Neural progenitor cell (in vitro differentiated cells): ENCODE results near the gene GOLGB1. TPM values are rescaled to one million over a fixed set of nuclear protein-coding genes. Genes with fewer than 3 reads are reported as not detected.

Source experiments
- DNase-seq: peaks from one replicate; pipeline ENCODE4 v3.0.0-alpha.2; 2016; ENCODE audit warnings: low spot score
- H2AFZ ChIP-seq: fragments of 200-600 bp; sonication (generic); replicated peaks from 2 replicates; pipeline ENCODE4 v1.6.1; 2016; ENCODE audit warnings: antibody characterized with exemption
- H3F3A ChIP-seq: fragments of 200-600 bp; sonication (generic); 2 replicates; pipeline ENCODE4 v1.6.1; 2016; ENCODE audit warnings: antibody characterized with exemption, low read depth
- H3K27ac ChIP-seq: fragments of 200-600 bp; sonication (generic); 2 replicates; pipeline ENCODE4 v1.5.1; 2016; ENCODE audit warnings: mild to moderate bottlenecking
- H3K27me3 ChIP-seq: fragments of 200-600 bp; sonication (generic); 2 replicates; pipeline ENCODE4 v1.6.1; 2016; ENCODE audit warnings: mild to moderate bottlenecking, moderate library complexity
- H3K36me3 ChIP-seq: fragments of 200-600 bp; sonication (generic); 2 replicates; pipeline ENCODE4 v1.5.1; 2016
- H3K4me1 ChIP-seq: fragments of 200-600 bp; sonication (generic); 2 replicates; pipeline ENCODE4 v1.6.1; 2016; ENCODE audit warnings: mixed run types
- H3K4me2 ChIP-seq: fragments of 200-600 bp; sonication (generic); 2 replicates; pipeline ENCODE4 v1.6.1; 2016
- H3K4me3 ChIP-seq: fragments of 200-600 bp; sonication (generic); 2 replicates; pipeline ENCODE4 v1.5.1; 2016
- H3K79me2 ChIP-seq: fragments of 200-600 bp; sonication (generic); 2 replicates; pipeline ENCODE4 v1.6.1; 2016; ENCODE audit warnings: low read depth
- H3K9ac ChIP-seq: fragments of 200-600 bp; sonication (generic); 2 replicates; pipeline ENCODE4 v1.6.1; 2016
- H3K9me3 ChIP-seq: fragments of 200-600 bp; sonication (generic); 2 replicates; pipeline ENCODE4 v1.5.1; 2016; ENCODE audit warnings: low read depth
- H4K20me1 ChIP-seq: fragments of 200-600 bp; sonication (generic); 2 replicates; pipeline ENCODE4 v1.6.1; 2016; ENCODE audit warnings: low read depth
- H3K27ac Mint-ChIP-seq: 3 replicates; pipeline ENCODE4 v1.8.0; 2021; ENCODE audit warnings: mixed read lengths
- H3K27me3 Mint-ChIP-seq: 2 replicates; pipeline ENCODE4 v1.8.0; 2022; ENCODE audit warnings: low read depth, mild to moderate bottlenecking, inconsistent platforms, moderate library complexity, mixed read lengths; ENCODE audit not compliant: insufficient read depth
- H3K36me3 Mint-ChIP-seq: 3 replicates; pipeline ENCODE4 v1.8.0; 2021; ENCODE audit warnings: mixed read lengths
- H3K4me1 Mint-ChIP-seq: 3 replicates; pipeline ENCODE4 v1.8.0; 2021; ENCODE audit warnings: mixed read lengths
- H3K4me3 Mint-ChIP-seq: 3 replicates; pipeline ENCODE4 v1.8.0; 2021; ENCODE audit warnings: mild to moderate bottlenecking, moderate library complexity, mixed read lengths
- H3K9me3 Mint-ChIP-seq: 3 replicates; pipeline ENCODE4 v1.8.0; 2020; ENCODE audit warnings: mixed read lengths
- CTCF ChIP-seq: fragments of 200-600 bp; sonication (generic); IDR thresholded peaks from 2 replicates; pipeline ENCODE4 v1.5.1; 2017; ENCODE audit warnings: antibody characterized with exemption, mild to moderate bottlenecking
- EZH2 ChIP-seq: fragments of 200-600 bp; sonication (generic); IDR thresholded peaks from 2 replicates; pipeline ENCODE4 v1.6.1; 2017; ENCODE audit warnings: antibody characterized with exemption, mild to moderate bottlenecking, moderate library complexity
- EZH2phosphoT487 ChIP-seq: fragments of 200-600 bp; sonication (generic); IDR thresholded peaks from 2 replicates; pipeline ENCODE4 v1.6.1; 2017; ENCODE audit warnings: antibody characterized with exemption
- total RNA-seq: library from RNA; depleted of rRNA; stranded (reverse); fragments of >200 nt; gene quantifications from 2 replicates; pipeline ENCODE4 v1.2.3, GENCODE V29; 2015; ENCODE audit warnings: low replicate concordance

The GOLGB1 gene
- total RNA-seq, 1 donor from 2014 or later, result 52.5 TPM

GRCh38 chr3:121670676-121671075 is 78.9 kb downstream of the GOLGB1 start:
- H3K36me3 Mint-ChIP-seq, result peaks cover 28% of the 10 kb centered on the region
- Histone ChIP-seq H3K36me3 (no peaks in the 10 kb centered on the region), H3K4me1 (no peaks in the 10 kb centered on the region), H3F3A (no peaks in the 10 kb centered on the region), H3K4me2 (no peak overlapping the region), H3K9ac (no peak overlapping the region), H3K9me3 (no peaks in the 10 kb centered on the region), H2AFZ (no peak overlapping the region), H3K27me3 (no peaks in the 10 kb centered on the region), H3K4me3 (no peak overlapping the region), H4K20me1 (no peaks in the 10 kb centered on the region), H3K27ac (no peak overlapping the region), H3K79me2 (no peaks in the 10 kb centered on the region)
- H3K27ac Mint-ChIP-seq, result no peak overlapping the region
- no peaks in the 10 kb centered on the region for H3K27me3 Mint-ChIP-seq
- H3K9me3 Mint-ChIP-seq, result no peaks in the 10 kb centered on the region
- TF ChIP-seq EZH2phosphoT487 (no peak), EZH2 (no peak), CTCF (no peak)
- no peak overlapping the region for H3K4me3 Mint-ChIP-seq
- DNase-seq, result no peak
- H3K4me1 Mint-ChIP-seq, result peaks cover 3% of the 10 kb centered on the region

- Mint-ChIP-seq H3K27me3 (peaks cover 3% of the 10 kb centered on the region), H3K4me1 (peaks cover 5% of the 10 kb centered on the region), H3K27ac (no peak overlapping the region), H3K36me3 (peaks cover 36% of the 10 kb centered on the region), H3K9me3 (no peaks in the 10 kb centered on the region), H3K4me3 (no peak overlapping the region)
- H3K9ac ChIP-seq, result no peak overlapping the region
- no peak for TF ChIP-seq EZH2
- no peak for TF ChIP-seq EZH2phosphoT487
- no peak for TF ChIP-seq CTCF
- DNase-seq, result no peak
- H4K20me1 ChIP-seq, result no peaks in the 10 kb centered on the region
- no peak overlapping the region for H3K4me3 ChIP-seq
- H3F3A ChIP-seq, result no peaks in the 10 kb centered on the region
- H2AFZ ChIP-seq, result no peak overlapping the region
- no peak overlapping the region for H3K4me2 ChIP-seq
- H3K4me1 ChIP-seq, result no peaks in the 10 kb centered on the region
- H3K27ac ChIP-seq, result no peak overlapping the region
- no peaks in the 10 kb centered on the region for H3K27me3 ChIP-seq
- no peaks in the 10 kb centered on the region for H3K79me2 ChIP-seq
- H3K9me3 ChIP-seq, result no peaks in the 10 kb centered on the region
- no peaks in the 10 kb centered on the region for H3K36me3 ChIP-seq
These were observed 82.2 kb downstream of the GOLGB1 start for GRCh38 chr3:121667333-121667732.

- Histone ChIP-seq H4K20me1 (no peaks in the 10 kb centered on the region), H3K79me2 (no peaks in the 10 kb centered on the region), H3K4me1 (no peaks in the 10 kb centered on the region), H3K9ac (no peak overlapping the region), H3K4me3 (no peak overlapping the region), H3K27ac (no peak overlapping the region), H3K9me3 (no peaks in the 10 kb centered on the region), H3K4me2 (no peak overlapping the region), H3K27me3 (no peaks in the 10 kb centered on the region), H3F3A (no peaks in the 10 kb centered on the region), H2AFZ (no peak overlapping the region), H3K36me3 (no peaks in the 10 kb centered on the region)
- Mint-ChIP-seq H3K36me3 (peaks cover 38% of the 10 kb centered on the region), H3K27me3 (peaks cover 3% of the 10 kb centered on the region), H3K4me3 (no peak overlapping the region), H3K27ac (no peak overlapping the region), H3K9me3 (no peaks in the 10 kb centered on the region), H3K4me1 (peaks cover 5% of the 10 kb centered on the region)
- TF ChIP-seq EZH2phosphoT487 (no peak), CTCF (no peak)
- no peak for DNase-seq
These were observed 84.1 kb downstream of the GOLGB1 start for GRCh38 chr3:121665488-121665887.
